SK-N-SH treated with all-trans-retinoic acid at 6 μM for 48 hours (cell line): Measurements from ENCODE around the gene PSAP.

Source experiments
- ATAC-seq: fragments of 200-7000 bp; cut with Tn5 transposase; 3 replicates; pipeline ENCODE4 v1.9.1; 2020; ENCODE audit warnings: mild to moderate bottlenecking, moderate library complexity
- ARNTL ChIP-seq: fragments of 450-650 bp; formaldehyde crosslinking; IDR thresholded peaks from 2 replicates; pipeline ENCODE4 v1.5.0; 2020; ENCODE audit warnings: low read depth, mild to moderate bottlenecking, moderate library complexity, borderline replicate concordance
- BACH2 ChIP-seq: fragments of 250-450 bp; sonication (Bioruptor Pico); IDR thresholded peaks from 2 replicates; pipeline ENCODE4 v1.9.0; 2021; ENCODE audit warnings: mild to moderate bottlenecking, borderline replicate concordance
- CREB5 ChIP-seq: fragments of 250-450 bp; sonication (Bioruptor Pico); IDR thresholded peaks from 2 replicates; pipeline ENCODE4 v1.5.1; 2020; ENCODE audit warnings: low read depth, mild to moderate bottlenecking, moderate library complexity
- CSDC2 ChIP-seq: fragments of 250-450 bp; sonication (Bioruptor Pico); IDR thresholded peaks from 2 replicates; pipeline ENCODE4 v1.5.0; 2020; ENCODE audit warnings: mild to moderate bottlenecking, moderate library complexity
- ESRRG ChIP-seq: fragments of 250-450 bp; sonication (Bioruptor Pico); IDR thresholded peaks from 2 replicates; pipeline ENCODE4 v1.6.1; 2021; ENCODE audit warnings: mild to moderate bottlenecking
- GLIS3 ChIP-seq: fragments of 250-450 bp; sonication (Bioruptor Pico); IDR thresholded peaks from 2 replicates; pipeline ENCODE4 v1.5.0; 2020; ENCODE audit warnings: mild to moderate bottlenecking, moderate library complexity
- ISL1 ChIP-seq: fragments of 250-450 bp; sonication (Bioruptor Pico); IDR thresholded peaks from 2 replicates; pipeline ENCODE4 v2.1.2; 2022; ENCODE audit warnings: mild to moderate bottlenecking, moderate library complexity
- OSR1 ChIP-seq: fragments of 250-450 bp; sonication (Bioruptor Pico); IDR thresholded peaks from 2 replicates; pipeline ENCODE4 v1.8.0; 2022; ENCODE audit warnings: moderate library complexity, mild to moderate bottlenecking, inconsistent platforms
- POU6F1 ChIP-seq: fragments of 250-450 bp; sonication (Bioruptor Pico); IDR thresholded peaks from 2 replicates; pipeline ENCODE4 v1.8.0; 2021; ENCODE audit warnings: low read depth, mild to moderate bottlenecking, moderate library complexity, borderline replicate concordance
- PPARA ChIP-seq: fragments of 250-450 bp; sonication (Bioruptor Pico); IDR thresholded peaks from 2 replicates; pipeline ENCODE4 v1.5.0; 2020; ENCODE audit warnings: mild to moderate bottlenecking, borderline replicate concordance
- RARB ChIP-seq: fragments of 250-450 bp; sonication (Bioruptor Pico); IDR thresholded peaks from 2 replicates; pipeline ENCODE4 v1.8.0; 2021; ENCODE audit warnings: mild to moderate bottlenecking, moderate library complexity
- SNAI2 ChIP-seq: fragments of 250-450 bp; sonication (Bioruptor Pico); IDR thresholded peaks from 2 replicates; pipeline ENCODE4 v1.5.0; 2020; ENCODE audit warnings: mild to moderate bottlenecking, moderate library complexity
- TCF4 ChIP-seq: fragments of 250-450 bp; sonication (Bioruptor Pico); IDR thresholded peaks from 2 replicates; pipeline ENCODE4 v1.8.0; 2021; ENCODE audit warnings: mild to moderate bottlenecking, moderate library complexity, borderline replicate concordance
- TOX ChIP-seq: fragments of 250-450 bp; sonication (Bioruptor Pico); IDR thresholded peaks from 2 replicates; pipeline ENCODE4 v1.8.0; 2021; ENCODE audit warnings: mild to moderate bottlenecking, moderate library complexity, borderline replicate concordance
- TSHZ2 ChIP-seq: fragments of 250-450 bp; sonication (Bioruptor Pico); IDR thresholded peaks from 2 replicates; pipeline ENCODE4 v1.5.0; 2020; ENCODE audit warnings: mild to moderate bottlenecking, moderate library complexity
- ZC3H10 ChIP-seq: fragments of 250-450 bp; sonication (Bioruptor Pico); IDR thresholded peaks from 2 replicates; pipeline ENCODE4 v1.5.1; 2021; ENCODE audit warnings: mild to moderate bottlenecking, moderate library complexity
- ZFP3 ChIP-seq: fragments of 250-450 bp; sonication (Bioruptor Pico); IDR thresholded peaks from 2 replicates; pipeline ENCODE4 v1.5.0; 2020; ENCODE audit warnings: mild to moderate bottlenecking, moderate library complexity
- ZFP30 ChIP-seq: fragments of 450-650 bp; formaldehyde crosslinking; IDR thresholded peaks from 2 replicates; pipeline ENCODE4 v1.5.0; 2022; ENCODE audit warnings: mild to moderate bottlenecking, moderate library complexity
- ZNF565 ChIP-seq: fragments of 450-650 bp; formaldehyde crosslinking; conservative IDR thresholded peaks from 2 replicates; pipeline ENCODE4 v1.5.0; 2020; ENCODE audit warnings: low read depth, mild to moderate bottlenecking, moderate library complexity
- ZNF70 ChIP-seq: fragments of 450-650 bp; formaldehyde crosslinking; IDR thresholded peaks from 2 replicates; pipeline ENCODE4 v1.5.0; 2020; ENCODE audit warnings: mild to moderate bottlenecking, moderate library complexity
- ZNF8 ChIP-seq: fragments of 450-650 bp; formaldehyde crosslinking; IDR thresholded peaks from 2 replicates; pipeline ENCODE4 v1.5.0; 2020; ENCODE audit warnings: mild to moderate bottlenecking, moderate library complexity
- TF ChIP-seq, protein P1 (sequence below): fragments of 250-450 bp; sonication (Bioruptor Pico); IDR thresholded peaks from 2 replicates; pipeline ENCODE4 v1.8.0; 2020; ENCODE audit warnings: mild to moderate bottlenecking, moderate library complexity, borderline replicate concordance
- TF ChIP-seq, protein P2 (sequence below): fragments of 250-450 bp; sonication (Bioruptor Pico); IDR thresholded peaks from 2 replicates; pipeline ENCODE4 v1.5.1; 2021; ENCODE audit warnings: mild to moderate bottlenecking, moderate library complexity

Gene PSAP

GRCh38 chr10:71829896-71830295 is 21.2 kb downstream of the PSAP start:
- TF ChIP-seq SNAI2 (CRISPR knock-in tag) (no peak), ZNF70 (CRISPR knock-in tag) (no peak), RARB (CRISPR knock-in tag) (no peak), ZFP30 (CRISPR knock-in tag) (no peak), CSDC2 (CRISPR knock-in tag) (no peak), ARNTL (no peak), GLIS3 (no peak), ZNF8 (CRISPR knock-in tag) (no peak), ZFP3 (CRISPR knock-in tag) (no peak), CREB5 (no peak), PPARA (CRISPR knock-in tag) (no peak), ZNF565 (CRISPR knock-in tag) (no peak), OSR1 (CRISPR knock-in tag) (no peak), POU6F1 (CRISPR knock-in tag) (no peak), TCF4 (no peak), TSHZ2 (no peak), ISL1 (CRISPR knock-in tag) (no peak), ZC3H10 (CRISPR knock-in tag) (no peak)
- TF ChIP-seq, protein P1, sequence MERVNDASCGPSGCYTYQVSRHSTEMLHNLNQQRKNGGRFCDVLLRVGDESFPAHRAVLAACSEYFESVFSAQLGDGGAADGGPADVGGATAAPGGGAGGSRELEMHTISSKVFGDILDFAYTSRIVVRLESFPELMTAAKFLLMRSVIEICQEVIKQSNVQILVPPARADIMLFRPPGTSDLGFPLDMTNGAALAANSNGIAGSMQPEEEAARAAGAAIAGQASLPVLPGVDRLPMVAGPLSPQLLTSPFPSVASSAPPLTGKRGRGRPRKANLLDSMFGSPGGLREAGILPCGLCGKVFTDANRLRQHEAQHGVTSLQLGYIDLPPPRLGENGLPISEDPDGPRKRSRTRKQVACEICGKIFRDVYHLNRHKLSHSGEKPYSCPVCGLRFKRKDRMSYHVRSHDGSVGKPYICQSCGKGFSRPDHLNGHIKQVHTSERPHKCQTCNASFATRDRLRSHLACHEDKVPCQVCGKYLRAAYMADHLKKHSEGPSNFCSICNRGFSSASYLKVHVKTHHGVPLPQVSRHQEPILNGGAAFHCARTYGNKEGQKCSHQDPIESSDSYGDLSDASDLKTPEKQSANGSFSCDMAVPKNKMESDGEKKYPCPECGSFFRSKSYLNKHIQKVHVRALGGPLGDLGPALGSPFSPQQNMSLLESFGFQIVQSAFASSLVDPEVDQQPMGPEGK (CRISPR knock-in tag), result no peak
- TF ChIP-seq, protein P2, sequence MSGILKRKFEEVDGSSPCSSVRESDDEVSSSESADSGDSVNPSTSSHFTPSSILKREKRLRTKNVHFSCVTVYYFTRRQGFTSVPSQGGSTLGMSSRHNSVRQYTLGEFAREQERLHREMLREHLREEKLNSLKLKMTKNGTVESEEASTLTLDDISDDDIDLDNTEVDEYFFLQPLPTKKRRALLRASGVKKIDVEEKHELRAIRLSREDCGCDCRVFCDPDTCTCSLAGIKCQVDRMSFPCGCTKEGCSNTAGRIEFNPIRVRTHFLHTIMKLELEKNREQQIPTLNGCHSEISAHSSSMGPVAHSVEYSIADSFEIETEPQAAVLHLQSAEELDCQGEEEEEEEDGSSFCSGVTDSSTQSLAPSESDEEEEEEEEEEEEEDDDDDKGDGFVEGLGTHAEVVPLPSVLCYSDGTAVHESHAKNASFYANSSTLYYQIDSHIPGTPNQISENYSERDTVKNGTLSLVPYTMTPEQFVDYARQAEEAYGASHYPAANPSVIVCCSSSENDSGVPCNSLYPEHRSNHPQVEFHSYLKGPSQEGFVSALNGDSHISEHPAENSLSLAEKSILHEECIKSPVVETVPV (CRISPR knock-in tag), result no peak
- TF ChIP-seq, all 23 proteins: peak for 0
- ATAC-seq, result no peak

- TF ChIP-seq ESRRG (CRISPR knock-in tag) (no peak), BACH2 (CRISPR knock-in tag) (no peak), TCF4 (no peak), SNAI2 (CRISPR knock-in tag) (no peak), GLIS3 (no peak), RARB (CRISPR knock-in tag) (no peak), ARNTL (no peak), PPARA (CRISPR knock-in tag) (no peak)
- no peak for ATAC-seq
Observed at GRCh38 chr10:71829171-71829570, 21.9 kb downstream of the PSAP start.

- ATAC-seq, result no peak
- TF ChIP-seq ARNTL, result no peak
- TF ChIP-seq RARB (CRISPR knock-in tag), result no peak
- no peak for TF ChIP-seq BACH2 (CRISPR knock-in tag)
- TF ChIP-seq ESRRG (CRISPR knock-in tag), result no peak
- TF ChIP-seq ZNF70 (CRISPR knock-in tag), result no peak
- no peak for TF ChIP-seq ZNF8 (CRISPR knock-in tag)
- no peak for TF ChIP-seq PPARA (CRISPR knock-in tag)
- no peak for TF ChIP-seq GLIS3
- no peak for TF ChIP-seq ISL1 (CRISPR knock-in tag)
- TF ChIP-seq ZFP30 (CRISPR knock-in tag), result no peak
- TF ChIP-seq TCF4, result no peak
- no peak for TF ChIP-seq SNAI2 (CRISPR knock-in tag)
- no peak for TF ChIP-seq CREB5
- no peak for TF ChIP-seq ZC3H10 (CRISPR knock-in tag)
- TF ChIP-seq POU6F1 (CRISPR knock-in tag), result no peak
- no peak for TF ChIP-seq TOX (CRISPR knock-in tag)
- no peak for TF ChIP-seq OSR1 (CRISPR knock-in tag)
Observed at GRCh38 chr10:71828702-71829101, 22.3 kb downstream of the PSAP start.
